LNCAP (cell line): ENCODE measurements around the gene KRTAP12-1.

Experiments
- CTCF ChIP-seq: fragments of 450-650 bp; IDR thresholded peaks from 2 replicates; pipeline ENCODE4 v1.5.1; 2017; ENCODE audit warnings: mild to moderate bottlenecking

The KRTAP12-1 gene

GRCh38 chr21:44653656-44654575, 28.0 kb downstream of the KRTAP12-1 start:
- no peak for TF ChIP-seq CTCF

- TF ChIP-seq CTCF, result no peak
Measured at GRCh38 chr21:44653123-44653522, 28.8 kb downstream of the KRTAP12-1 start.

- TF ChIP-seq CTCF, result no peak
Measured at GRCh38 chr21:44650973-44651675, 30.8 kb downstream of the KRTAP12-1 start.

GRCh38 chr21:44650265-44650972, 31.5 kb downstream of the KRTAP12-1 start:
- no peak for TF ChIP-seq CTCF

- no peak for TF ChIP-seq CTCF
Measured at GRCh38 chr21:44649521-44650100, 32.4 kb downstream of the KRTAP12-1 start.

GRCh38 chr21:44648557-44649311, 33.2 kb downstream of the KRTAP12-1 start:
- TF ChIP-seq CTCF, result no peak

- TF ChIP-seq CTCF, result no peak
Measured at GRCh38 chr21:44647222-44647552, 34.8 kb downstream of the KRTAP12-1 start.
